Measurements from ENCODE around the gene THSD4.

The THSD4 gene

DNA sequence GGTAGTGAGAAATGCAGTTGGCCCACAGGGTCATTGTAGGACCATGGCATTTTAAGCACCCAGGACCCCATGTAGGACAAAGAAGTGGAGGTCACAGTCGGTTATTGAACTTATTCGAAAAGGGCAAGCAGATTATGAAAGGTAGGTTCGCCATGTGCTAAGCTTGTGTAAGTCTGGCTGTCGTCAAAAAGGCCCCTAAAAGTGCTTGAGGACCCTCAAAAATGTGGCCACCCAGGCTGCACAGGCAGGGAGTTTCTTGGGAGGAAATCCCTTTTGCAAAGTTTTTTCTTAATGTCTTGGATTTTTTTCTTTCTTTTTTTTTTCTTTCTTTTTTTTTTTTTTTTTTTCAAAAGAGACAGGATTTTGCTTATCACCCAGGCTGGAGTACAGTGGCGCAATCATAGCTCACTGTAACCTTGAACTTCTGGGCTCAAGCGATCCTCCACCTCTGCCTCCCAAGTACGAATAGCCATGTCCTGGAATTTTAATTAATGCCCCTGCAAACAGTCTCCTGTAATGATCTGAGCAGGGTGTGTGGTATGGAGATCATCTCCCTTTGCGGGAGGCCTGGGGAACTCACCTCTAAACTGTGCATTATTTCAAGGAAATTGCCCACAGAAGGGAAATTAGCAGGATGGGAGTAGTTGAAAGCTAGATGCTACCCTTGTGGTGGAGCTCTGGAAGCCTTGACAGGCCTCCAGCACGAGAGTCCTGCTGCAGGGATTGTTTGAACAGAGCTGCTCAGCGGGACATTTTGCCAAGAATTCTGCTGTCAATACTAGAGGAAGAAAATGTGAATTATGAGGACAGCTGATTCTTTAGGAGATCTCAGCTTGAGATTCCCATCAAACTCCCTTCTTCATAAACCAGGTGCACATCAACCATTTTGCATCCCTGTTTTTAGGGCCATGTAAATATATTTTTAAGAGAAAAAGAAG, 28.4 kb downstream of the THSD4 start:
- H3K27me3 ChIP-seq (replicated peaks; ENCODE audit: control insufficient read depth, insufficient read depth, low read length, poor library complexity, severe bottlenecking): no peaks in the 10 kb centered on the region
- H3K4me1 ChIP-seq (ENCODE audit: control insufficient read depth, insufficient read depth, low read length, poor library complexity, severe bottlenecking): no peaks in the 10 kb centered on the region
- DNase-seq: no peak
- H3K4me3 ChIP-seq (ENCODE audit: insufficient read depth, low read depth, low read length, poor library complexity, severe bottlenecking): no peak overlapping the region
- H3K27ac ChIP-seq (ENCODE audit: insufficient read depth, low read length, poor library complexity, severe bottlenecking): no peak overlapping the region
- H3K9me3 ChIP-seq (ENCODE audit: control insufficient read depth, low read length): no peaks in the 10 kb centered on the region
- H3K36me3 ChIP-seq (ENCODE audit: control insufficient read depth, insufficient read depth, low read length): no peaks in the 10 kb centered on the region

DNA sequence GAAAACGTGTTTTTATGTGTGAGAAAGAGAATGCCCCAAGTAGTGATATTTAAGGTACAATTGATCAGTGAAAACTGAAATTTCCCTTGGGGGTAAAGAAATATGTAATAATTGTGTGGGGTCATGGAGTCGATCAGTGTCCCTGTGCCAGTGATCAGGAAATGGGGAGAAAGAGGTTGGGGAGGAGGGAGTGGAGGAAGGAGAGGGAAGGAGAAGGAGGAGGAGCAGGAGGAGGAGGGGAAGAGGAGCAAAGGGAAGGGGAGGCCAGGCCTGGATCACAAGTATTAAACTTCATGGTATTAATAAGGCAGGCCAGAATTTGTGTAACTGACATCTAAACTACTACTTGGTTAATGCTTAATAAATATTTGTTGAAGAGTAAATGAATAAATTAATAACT, 30.4 kb downstream of the THSD4 start:
- Histone ChIP-seq H3K36me3 (ENCODE audit: control insufficient read depth, insufficient read depth, low read length) (no peaks in the 10 kb centered on the region), H3K27ac (ENCODE audit: insufficient read depth, low read length, poor library complexity, severe bottlenecking) (no peak overlapping the region), H3K9me3 (ENCODE audit: control insufficient read depth, low read length) (no peaks in the 10 kb centered on the region), H3K4me1 (ENCODE audit: control insufficient read depth, insufficient read depth, low read length, poor library complexity, severe bottlenecking) (no peaks in the 10 kb centered on the region), H3K4me3 (ENCODE audit: insufficient read depth, low read depth, low read length, poor library complexity, severe bottlenecking) (no peak overlapping the region), H3K27me3 (replicated peaks; ENCODE audit: control insufficient read depth, insufficient read depth, low read length, poor library complexity, severe bottlenecking) (no peaks in the 10 kb centered on the region)
- no peak for DNase-seq

DNA sequence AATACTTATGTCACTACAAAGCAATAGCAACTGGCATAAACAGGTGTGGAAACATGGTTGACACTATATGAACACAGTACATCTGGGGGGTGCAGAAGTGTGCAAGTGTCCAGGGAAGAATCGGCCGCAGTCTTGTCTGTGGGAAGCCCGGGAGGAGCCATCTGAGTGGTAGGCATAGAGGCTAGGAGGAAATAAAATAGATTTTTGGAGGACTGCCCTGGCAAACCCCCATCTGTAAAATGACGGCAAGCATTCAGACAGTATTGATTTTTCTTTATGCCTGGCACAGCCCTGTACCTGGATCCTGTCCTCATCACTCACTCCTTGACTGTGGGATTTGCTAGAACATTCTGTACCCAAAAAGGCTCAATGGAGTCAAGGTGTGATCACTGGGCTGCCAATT, 31.3 kb downstream of the THSD4 start:
- no peak overlapping the region for H3K4me3 ChIP-seq (ENCODE audit: insufficient read depth, low read depth, low read length, poor library complexity, severe bottlenecking)
- H3K9me3 ChIP-seq (ENCODE audit: control insufficient read depth, low read length): no peaks in the 10 kb centered on the region
- H3K27me3 ChIP-seq (replicated peaks; ENCODE audit: control insufficient read depth, insufficient read depth, low read length, poor library complexity, severe bottlenecking): no peaks in the 10 kb centered on the region
- DNase-seq: no peak
- H3K36me3 ChIP-seq (ENCODE audit: control insufficient read depth, insufficient read depth, low read length): no peaks in the 10 kb centered on the region
- H3K27ac ChIP-seq (ENCODE audit: insufficient read depth, low read length, poor library complexity, severe bottlenecking): no peak overlapping the region
- H3K4me1 ChIP-seq (ENCODE audit: control insufficient read depth, insufficient read depth, low read length, poor library complexity, severe bottlenecking): no peaks in the 10 kb centered on the region

DNA sequence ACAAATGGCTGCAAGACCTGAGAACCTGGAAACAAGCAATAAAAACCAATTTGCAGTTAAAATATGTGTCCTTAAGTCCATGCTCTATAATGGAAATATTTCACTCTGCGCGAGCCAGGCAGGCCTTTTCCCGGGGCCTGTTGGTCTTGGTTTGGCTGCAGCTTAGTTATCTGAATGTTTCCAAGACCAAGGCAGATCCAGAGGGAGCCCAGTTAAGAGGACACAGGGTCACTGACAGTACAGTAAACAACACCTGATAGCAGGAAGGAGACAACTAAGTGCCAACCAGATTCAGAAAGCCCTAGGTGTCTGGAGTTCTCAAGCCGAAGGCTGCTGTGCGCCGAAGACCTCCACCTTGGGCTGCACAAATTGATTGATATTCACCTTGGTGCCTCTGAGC, 32.8 kb downstream of the THSD4 start:
- Histone ChIP-seq H3K4me1 (ENCODE audit: control insufficient read depth, insufficient read depth, low read length, poor library complexity, severe bottlenecking) (no peaks in the 10 kb centered on the region), H3K4me3 (ENCODE audit: insufficient read depth, low read depth, low read length, poor library complexity, severe bottlenecking) (no peak overlapping the region), H3K9me3 (ENCODE audit: control insufficient read depth, low read length) (no peaks in the 10 kb centered on the region), H3K36me3 (ENCODE audit: control insufficient read depth, insufficient read depth, low read length) (no peaks in the 10 kb centered on the region), H3K27ac (ENCODE audit: insufficient read depth, low read length, poor library complexity, severe bottlenecking) (no peak overlapping the region), H3K27me3 (replicated peaks; ENCODE audit: control insufficient read depth, insufficient read depth, low read length, poor library complexity, severe bottlenecking) (no peaks in the 10 kb centered on the region)
- DNase-seq: no peak

DNA sequence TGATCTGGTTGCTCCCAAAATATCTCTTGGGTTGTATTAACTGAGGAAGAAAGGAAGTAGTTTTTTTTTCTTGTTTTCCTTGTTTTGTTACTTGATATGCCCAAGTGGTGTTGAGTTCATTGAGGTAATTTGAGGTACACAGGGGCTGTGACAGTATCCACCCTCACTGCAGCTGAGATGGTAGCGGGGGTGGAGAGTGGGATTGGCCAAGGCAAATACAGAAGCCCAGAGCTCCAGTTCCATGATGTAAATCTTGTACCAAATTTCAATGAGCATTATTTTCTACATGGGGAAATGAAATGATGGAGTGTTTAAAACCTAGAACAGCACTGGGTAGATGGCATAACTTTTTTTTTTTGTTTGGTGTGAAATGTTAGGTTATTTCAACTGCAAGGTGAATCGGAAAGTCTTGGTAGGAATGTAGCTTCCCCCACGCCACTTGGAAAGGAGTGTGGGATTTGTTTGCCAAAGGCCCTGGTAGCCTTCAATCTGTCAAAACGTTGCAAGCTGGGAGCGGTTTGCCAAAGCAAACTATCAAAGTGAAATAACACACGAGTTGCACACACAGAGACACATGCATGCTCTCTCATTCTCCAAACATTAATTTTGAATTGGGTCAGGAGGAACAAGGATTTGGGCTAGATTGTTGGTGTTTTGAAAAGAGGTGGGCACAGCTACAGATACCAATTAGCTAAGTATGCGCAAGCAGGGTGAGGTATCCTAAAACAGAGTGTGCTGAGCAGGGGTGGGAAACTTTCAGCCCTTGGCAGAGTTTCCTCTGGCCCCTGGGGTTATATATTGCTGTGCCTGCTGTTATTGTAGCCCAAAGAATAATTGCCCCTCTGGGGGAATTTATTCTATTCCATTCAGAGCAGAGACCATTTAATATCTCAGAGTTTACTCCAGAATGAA, 34.6 kb downstream of the THSD4 start:
- no peak overlapping the region for H3K4me3 ChIP-seq (ENCODE audit: insufficient read depth, low read depth, low read length, poor library complexity, severe bottlenecking)
- no peaks in the 10 kb centered on the region for H3K9me3 ChIP-seq (ENCODE audit: control insufficient read depth, low read length)
- no peaks in the 10 kb centered on the region for H3K36me3 ChIP-seq (ENCODE audit: control insufficient read depth, insufficient read depth, low read length)
- H3K27ac ChIP-seq (ENCODE audit: insufficient read depth, low read length, poor library complexity, severe bottlenecking): no peak overlapping the region
- DNase-seq: no peak
- H3K4me1 ChIP-seq (ENCODE audit: control insufficient read depth, insufficient read depth, low read length, poor library complexity, severe bottlenecking): no peaks in the 10 kb centered on the region
- H3K27me3 ChIP-seq (replicated peaks; ENCODE audit: control insufficient read depth, insufficient read depth, low read length, poor library complexity, severe bottlenecking): no peaks in the 10 kb centered on the region

DNA sequence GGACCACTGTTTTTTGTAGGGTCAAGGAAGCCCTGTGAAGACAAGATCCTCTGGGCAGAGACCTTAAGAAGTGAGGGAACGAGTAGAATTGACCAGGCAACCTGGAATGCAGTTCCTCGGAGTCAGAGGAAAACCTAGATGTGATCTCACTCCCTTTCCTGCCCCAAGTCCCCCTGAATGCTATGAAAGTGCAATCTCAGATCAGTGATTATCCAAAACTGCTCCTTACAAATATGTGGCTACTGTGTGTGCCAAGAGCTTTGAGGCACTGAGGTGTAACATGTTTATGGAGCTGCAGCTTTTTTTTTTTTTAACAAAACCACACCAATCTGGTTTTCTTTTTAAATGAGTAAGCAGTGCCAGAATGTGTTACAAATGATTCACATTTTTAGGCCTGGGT, 35.8 kb downstream of the THSD4 start:
- Histone ChIP-seq H3K27ac (ENCODE audit: insufficient read depth, low read length, poor library complexity, severe bottlenecking) (no peak overlapping the region), H3K4me3 (ENCODE audit: insufficient read depth, low read depth, low read length, poor library complexity, severe bottlenecking) (no peak overlapping the region), H3K9me3 (ENCODE audit: control insufficient read depth, low read length) (no peaks in the 10 kb centered on the region), H3K4me1 (ENCODE audit: control insufficient read depth, insufficient read depth, low read length, poor library complexity, severe bottlenecking) (no peaks in the 10 kb centered on the region), H3K36me3 (ENCODE audit: control insufficient read depth, insufficient read depth, low read length) (no peaks in the 10 kb centered on the region), H3K27me3 (replicated peaks; ENCODE audit: control insufficient read depth, insufficient read depth, low read length, poor library complexity, severe bottlenecking) (no peaks in the 10 kb centered on the region)
- DNase-seq: no peak

DNA sequence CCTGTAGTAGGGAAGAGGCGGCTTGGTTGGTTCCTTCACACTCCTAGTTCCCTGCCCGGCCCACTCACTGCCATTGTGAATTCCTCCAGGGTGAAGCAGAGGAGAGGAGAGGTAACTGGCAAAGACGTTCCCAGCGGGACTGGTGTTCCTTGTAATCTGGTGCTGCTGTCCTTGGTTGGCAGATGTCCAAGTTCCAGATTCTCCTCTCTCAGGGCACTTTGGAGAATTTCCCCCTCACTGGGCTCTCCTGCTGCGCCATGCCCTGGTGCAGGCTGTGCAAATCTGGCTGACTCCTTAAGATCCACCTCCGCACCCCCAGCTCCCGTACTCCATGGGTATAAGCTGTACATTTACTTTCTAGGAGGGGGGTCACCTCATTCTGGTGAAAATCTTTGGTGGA, 37.3 kb downstream of the THSD4 start:
- no peaks in the 10 kb centered on the region for H3K27me3 ChIP-seq (replicated peaks; ENCODE audit: control insufficient read depth, insufficient read depth, low read length, poor library complexity, severe bottlenecking)
- H3K4me1 ChIP-seq (ENCODE audit: control insufficient read depth, insufficient read depth, low read length, poor library complexity, severe bottlenecking): no peaks in the 10 kb centered on the region
- DNase-seq: no peak

DNA sequence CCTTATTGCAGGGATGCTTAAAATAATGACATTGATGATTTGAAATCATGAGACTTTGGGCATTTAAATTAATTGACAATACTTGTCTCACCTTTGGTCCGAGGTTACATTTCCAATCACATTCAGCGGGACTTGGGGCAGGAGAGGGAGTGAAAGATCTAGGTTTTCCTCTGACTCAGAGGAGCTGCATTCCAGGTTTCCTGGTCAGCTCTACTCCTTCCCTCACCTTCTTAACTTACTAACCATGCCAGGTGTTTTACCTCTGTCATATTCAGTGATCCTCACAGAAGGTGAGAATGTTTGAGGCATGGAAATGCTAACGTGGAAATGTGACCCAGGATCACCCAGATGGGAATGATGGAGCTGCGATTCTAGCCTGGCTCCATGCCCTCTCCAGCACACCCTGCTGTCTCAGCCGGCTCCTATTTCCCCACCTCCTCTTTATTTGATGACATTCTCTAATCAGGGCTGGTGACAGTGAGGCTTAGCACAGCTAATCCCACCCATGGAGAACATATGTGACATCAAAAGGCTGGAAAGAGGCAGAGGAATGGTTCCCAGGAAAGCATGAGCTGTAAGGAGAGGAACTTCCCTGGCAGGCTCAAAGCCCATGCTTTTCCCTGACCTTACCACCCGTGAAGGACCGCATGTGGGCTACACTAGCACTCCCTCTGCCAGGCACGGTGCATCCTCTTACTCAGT, 38.7 kb downstream of the THSD4 start:
- Histone ChIP-seq H3K36me3 (ENCODE audit: control insufficient read depth, insufficient read depth, low read length) (no peaks in the 10 kb centered on the region), H3K9me3 (ENCODE audit: control insufficient read depth, low read length) (no peaks in the 10 kb centered on the region), H3K27me3 (replicated peaks; ENCODE audit: control insufficient read depth, insufficient read depth, low read length, poor library complexity, severe bottlenecking) (no peaks in the 10 kb centered on the region), H3K27ac (ENCODE audit: insufficient read depth, low read length, poor library complexity, severe bottlenecking) (no peak overlapping the region), H3K4me1 (ENCODE audit: control insufficient read depth, insufficient read depth, low read length, poor library complexity, severe bottlenecking) (no peaks in the 10 kb centered on the region), H3K4me3 (ENCODE audit: insufficient read depth, low read depth, low read length, poor library complexity, severe bottlenecking) (no peak overlapping the region)
- DNase-seq: no peak

More for the DNA sequence above, 37.3 kb downstream of the THSD4 start:
- Histone ChIP-seq H3K4me3 (ENCODE audit: insufficient read depth, low read depth, low read length, poor library complexity, severe bottlenecking) (no peak overlapping the region), H3K36me3 (ENCODE audit: control insufficient read depth, insufficient read depth, low read length) (no peaks in the 10 kb centered on the region), H3K27ac (ENCODE audit: insufficient read depth, low read length, poor library complexity, severe bottlenecking) (no peak overlapping the region), H3K9me3 (ENCODE audit: control insufficient read depth, low read length) (no peaks in the 10 kb centered on the region)

DNA sequence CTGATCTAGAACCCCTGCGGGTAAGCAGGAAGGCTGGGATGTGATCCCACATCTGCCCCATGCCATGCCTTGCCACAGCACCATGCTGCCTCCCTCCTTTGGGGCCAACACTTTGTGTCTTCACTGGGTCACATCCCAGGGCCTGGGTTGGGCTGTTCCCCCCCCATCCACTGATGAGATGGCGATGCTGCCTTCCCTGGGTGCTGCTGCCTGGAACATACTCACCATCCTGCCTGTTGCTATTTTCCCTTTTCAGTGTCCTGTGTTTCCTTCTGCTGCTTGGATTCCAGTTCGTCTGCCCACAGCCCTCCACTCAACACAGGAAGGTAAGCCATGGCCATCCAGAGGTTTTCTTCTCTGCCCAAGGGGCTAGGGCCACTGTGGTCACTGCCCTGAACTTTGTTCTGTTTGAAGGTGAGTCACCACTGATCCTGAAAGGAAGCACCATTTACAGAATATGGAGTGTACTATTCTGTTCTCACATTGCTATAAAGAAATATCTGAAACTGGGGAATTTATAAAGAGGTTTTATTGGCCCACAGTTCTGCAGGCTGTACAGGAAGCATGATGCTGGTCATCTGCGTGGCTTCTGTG, 39.4 kb downstream of the THSD4 start:
- Histone ChIP-seq H3K27ac (ENCODE audit: insufficient read depth, low read length, poor library complexity, severe bottlenecking) (no peak overlapping the region), H3K4me1 (ENCODE audit: control insufficient read depth, insufficient read depth, low read length, poor library complexity, severe bottlenecking) (no peaks in the 10 kb centered on the region), H3K9me3 (ENCODE audit: control insufficient read depth, low read length) (no peaks in the 10 kb centered on the region)

More for the DNA sequence above, 39.4 kb downstream of the THSD4 start:
- H3K36me3 ChIP-seq (ENCODE audit: control insufficient read depth, insufficient read depth, low read length): no peaks in the 10 kb centered on the region
- DNase-seq: no peak
- H3K27me3 ChIP-seq (replicated peaks; ENCODE audit: control insufficient read depth, insufficient read depth, low read length, poor library complexity, severe bottlenecking): no peaks in the 10 kb centered on the region
- H3K4me3 ChIP-seq (ENCODE audit: insufficient read depth, low read depth, low read length, poor library complexity, severe bottlenecking): no peak overlapping the region

Data from effector memory CD4-positive, alpha-beta T cell (primary cell).